ENCODE measurements around the gene MAN1B1.

MAN1B1 gene

DNA sequence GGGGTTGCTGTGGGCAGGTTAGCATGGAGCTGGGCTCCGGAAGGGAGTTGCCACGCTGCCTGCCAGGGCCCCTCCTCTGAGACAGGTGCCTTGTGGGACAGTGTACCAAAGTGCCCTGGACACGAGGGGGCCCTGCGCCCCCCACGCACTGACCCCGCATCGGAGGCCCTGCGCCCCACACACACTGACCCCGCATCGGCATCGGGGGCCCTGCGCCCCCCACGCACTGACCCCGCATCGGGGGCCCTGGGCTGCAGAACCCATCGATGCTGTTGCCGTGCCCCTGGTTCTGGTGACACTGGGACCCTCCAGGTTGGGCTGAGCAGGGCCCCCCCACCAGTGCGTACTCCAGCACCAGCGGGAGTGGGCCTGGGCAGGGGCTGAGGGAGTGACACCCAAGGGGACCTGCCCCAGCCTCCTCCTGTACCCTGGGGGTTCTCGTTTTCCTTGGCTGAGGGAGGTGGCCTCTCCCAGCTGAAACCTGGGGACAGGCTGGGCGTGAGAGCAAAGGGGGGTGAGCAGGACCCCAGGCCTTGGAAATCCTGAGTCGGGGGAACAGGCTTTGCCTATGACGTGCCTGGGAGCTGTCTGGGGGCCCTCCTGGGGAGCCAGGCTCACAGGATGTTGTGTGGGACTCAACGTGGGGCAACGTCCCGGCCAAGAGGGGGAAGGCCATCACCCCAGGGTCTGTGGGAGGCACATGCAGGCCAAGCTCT, 23.3 kb upstream of the MAN1B1 start:
- TF ChIP-seq, protein P1, sequence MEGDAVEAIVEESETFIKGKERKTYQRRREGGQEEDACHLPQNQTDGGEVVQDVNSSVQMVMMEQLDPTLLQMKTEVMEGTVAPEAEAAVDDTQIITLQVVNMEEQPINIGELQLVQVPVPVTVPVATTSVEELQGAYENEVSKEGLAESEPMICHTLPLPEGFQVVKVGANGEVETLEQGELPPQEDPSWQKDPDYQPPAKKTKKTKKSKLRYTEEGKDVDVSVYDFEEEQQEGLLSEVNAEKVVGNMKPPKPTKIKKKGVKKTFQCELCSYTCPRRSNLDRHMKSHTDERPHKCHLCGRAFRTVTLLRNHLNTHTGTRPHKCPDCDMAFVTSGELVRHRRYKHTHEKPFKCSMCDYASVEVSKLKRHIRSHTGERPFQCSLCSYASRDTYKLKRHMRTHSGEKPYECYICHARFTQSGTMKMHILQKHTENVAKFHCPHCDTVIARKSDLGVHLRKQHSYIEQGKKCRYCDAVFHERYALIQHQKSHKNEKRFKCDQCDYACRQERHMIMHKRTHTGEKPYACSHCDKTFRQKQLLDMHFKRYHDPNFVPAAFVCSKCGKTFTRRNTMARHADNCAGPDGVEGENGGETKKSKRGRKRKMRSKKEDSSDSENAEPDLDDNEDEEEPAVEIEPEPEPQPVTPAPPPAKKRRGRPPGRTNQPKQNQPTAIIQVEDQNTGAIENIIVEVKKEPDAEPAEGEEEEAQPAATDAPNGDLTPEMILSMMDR (IDR thresholded peaks at IDR 0.05; ENCODE audit: low read depth, low read length): no peak
- no peak overlapping the region for H3K4me3 ChIP-seq (ENCODE audit: low read depth, low read length)

DNA sequence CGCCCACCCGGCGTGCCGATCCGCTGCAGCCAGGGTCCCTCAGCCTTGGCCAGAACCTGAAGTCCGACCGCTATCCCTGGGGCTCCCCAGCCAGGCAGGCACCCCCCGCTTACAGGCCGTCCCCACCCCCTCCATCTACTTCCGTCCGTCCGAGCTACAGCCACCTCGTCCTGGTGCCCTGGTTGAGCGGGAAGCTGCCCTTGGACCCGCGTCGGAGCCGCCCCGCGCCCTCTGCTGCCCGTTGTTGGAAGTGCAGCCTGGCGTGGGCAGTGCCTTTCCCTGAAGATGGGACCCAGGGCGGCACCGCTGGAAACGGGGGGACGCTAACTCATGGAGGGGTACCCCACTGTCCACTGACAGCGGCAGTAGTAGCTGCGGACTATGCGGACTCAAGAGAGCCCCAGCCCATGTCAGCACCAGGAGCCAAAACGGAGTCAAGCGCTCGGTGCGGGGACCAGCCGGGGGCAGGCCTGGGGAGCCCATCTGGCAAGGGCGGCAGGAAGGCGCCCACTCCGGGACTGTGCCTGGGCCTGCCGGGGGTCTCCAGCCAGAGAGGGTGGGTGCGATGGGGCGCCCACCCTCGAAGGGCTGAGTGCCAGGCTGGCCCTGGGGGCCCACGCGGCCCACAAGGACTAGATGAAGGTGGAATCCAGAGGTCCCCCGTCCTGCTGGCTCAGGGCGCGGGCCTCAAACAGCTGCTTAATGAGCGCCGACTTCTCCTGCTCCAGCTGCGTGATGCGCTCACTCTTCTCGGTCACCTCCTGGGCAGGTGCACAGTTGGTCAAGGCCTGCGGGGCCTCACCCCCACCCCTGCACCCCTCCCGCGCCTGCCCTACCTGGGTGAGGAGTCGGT, 22.5 kb upstream of the MAN1B1 start:
- TF ChIP-seq, protein P1 (IDR thresholded peaks at IDR 0.05; ENCODE audit: low read depth, low read length): peak; percentile 97
- no peak overlapping the region for H3K4me3 ChIP-seq (ENCODE audit: low read depth, low read length)

DNA sequence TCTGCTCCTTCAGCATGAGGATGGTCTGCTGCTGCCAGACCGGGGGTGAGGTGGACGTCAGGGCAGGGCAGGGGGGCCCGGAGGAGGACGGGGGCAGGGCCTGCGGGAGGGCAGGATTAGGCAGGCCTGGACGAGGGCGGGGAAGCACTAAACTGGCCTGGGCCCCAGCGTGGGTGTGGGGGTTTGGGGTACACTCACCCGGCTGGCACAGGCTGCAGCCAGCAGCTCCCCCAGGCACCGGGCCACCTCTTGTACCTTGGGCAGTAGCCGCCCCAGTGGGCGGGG, 22.0 kb upstream of the MAN1B1 start:
- no peak overlapping the region for H3K4me3 ChIP-seq (ENCODE audit: low read depth, low read length)
- TF ChIP-seq, protein P1 (IDR thresholded peaks at IDR 0.05; ENCODE audit: low read depth, low read length): no peak

DNA sequence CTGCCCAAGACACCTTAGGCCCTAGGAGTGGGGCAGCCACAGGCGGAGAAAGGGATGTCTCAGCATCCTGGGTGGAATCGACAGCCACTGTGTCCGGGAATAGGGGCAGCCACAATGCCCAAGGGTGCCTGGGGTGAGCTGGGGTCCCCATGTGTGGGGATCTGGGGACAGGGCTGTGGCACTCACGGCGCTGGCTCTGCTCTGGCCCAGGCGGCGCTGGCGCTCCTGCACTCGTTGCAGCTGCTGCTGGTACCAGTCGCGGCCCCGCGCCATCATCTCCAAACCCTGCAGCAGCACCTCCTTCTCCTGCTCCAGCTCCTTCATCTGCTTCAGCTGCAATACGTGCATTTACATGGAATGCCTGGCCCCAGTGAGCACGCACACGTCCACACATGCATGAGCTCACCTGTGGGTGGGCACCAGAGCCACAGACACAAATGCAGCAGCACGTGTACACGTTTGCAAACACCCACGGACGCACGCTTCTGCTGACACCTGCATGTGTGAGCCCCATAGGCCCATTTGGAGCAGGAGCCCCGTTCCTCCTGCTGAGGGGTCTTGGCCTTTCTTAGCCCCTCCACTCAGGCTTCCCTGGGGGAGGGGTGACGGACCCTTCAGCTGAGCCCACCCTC, 21.3 kb upstream of the MAN1B1 start:
- no peak overlapping the region for H3K4me3 ChIP-seq (ENCODE audit: low read depth, low read length)
- TF ChIP-seq, protein P1 (IDR thresholded peaks at IDR 0.05; ENCODE audit: low read depth, low read length): no peak

DNA sequence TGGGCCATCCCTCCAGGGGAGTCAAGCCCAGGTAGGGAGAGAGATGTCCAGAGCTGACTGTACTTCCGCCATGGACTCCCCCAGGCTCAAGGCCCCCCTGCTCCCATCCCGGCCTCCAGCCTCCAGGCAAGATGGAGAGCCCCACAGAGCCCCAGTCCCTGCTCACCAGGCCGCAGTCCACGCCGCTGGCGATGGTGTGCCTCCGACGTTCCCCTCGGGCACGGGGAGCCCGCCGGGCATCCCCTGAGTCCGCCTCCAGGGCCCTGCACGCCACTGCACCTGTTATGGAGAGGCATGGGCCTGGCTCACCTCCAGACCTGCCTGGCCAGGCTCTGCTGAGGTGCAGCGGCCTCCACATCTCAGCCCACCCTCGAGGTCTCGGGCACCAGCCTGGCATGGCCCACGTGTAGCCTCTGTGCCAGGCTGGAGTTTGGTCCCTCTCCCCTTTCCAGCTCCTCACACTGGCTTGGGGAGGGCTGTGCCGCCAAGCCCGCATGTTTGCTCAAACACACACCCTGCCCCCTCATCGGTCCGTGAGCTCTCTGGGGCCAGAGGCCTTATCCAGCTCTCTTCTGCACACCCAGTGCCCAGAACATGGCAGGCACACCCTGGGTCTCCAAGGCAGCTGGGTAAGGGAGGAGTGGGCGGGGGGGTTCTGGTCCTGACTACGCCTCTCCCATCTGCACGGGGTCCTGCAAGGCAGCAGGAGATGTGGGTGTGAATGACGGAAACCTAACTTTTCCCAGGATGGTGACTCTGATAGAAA, 20.5 kb upstream of the MAN1B1 start:
- H3K4me3 ChIP-seq (ENCODE audit: low read depth, low read length): no peak overlapping the region
- TF ChIP-seq, protein P1 (IDR thresholded peaks at IDR 0.05; ENCODE audit: low read depth, low read length): no peak

DNA sequence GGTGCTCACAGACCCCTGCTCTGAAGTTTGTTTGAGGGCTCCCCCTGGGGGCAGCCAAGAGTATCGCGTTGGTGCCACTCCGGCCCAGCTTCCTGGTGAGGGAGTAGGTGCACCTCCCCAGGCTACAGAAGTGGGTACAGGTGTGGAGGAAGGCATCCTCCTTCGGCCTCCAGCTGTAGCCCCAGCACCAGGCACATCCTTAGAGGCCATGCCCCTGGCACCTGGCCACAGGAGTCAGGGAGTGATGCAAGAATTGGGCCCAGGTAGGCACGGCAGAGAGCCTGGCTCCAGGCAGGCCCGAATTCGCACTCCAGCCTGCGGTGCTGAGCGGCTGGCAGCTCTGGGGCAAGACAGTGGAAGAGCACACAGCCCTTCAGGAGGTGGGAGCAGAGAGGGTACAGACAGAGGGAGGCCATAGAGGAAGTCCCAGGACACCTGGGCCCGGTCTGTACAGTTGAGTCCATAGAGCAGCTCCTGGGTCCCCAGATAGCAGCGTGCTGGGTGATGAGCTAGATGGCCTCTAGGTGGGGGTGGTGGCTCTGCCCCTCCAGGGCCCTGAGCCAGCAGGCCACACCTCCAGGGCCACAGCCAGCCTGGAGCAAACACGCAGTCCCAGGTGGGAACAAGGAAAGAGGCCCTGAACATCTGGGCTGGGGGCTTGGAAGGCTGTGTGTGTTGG, 18.8 kb upstream of the MAN1B1 start:
- TF ChIP-seq, protein P1 (IDR thresholded peaks at IDR 0.05; ENCODE audit: low read depth, low read length): peak; percentile 86
- H3K4me3 ChIP-seq (ENCODE audit: low read depth, low read length): no peak overlapping the region

Measured in WI38 (cell line).